ENCODE data around the gene PLCD3.

The PLCD3 gene

GRCh38 chr17:45132320-45132571 lies at the start of gene PLCD3:
Gene PLCD3, minus strand, starts transcription at chr17:45132515. Its CDS starts 105 bp downstream, at chr17:45132410.
- peaks cover 21% of the 10 kb centered on the region for H3K4me1 Mint-ChIP-seq (ENCODE audit: low read depth)
- peak within 1 kb of the TSS; percentile 86 for H3K4me3 Mint-ChIP-seq
- peak within 1 kb of the TSS; percentile 16 for H3K27ac Mint-ChIP-seq
- no peaks in the 10 kb centered on the region for H3K9me3 Mint-ChIP-seq (ENCODE audit: low read depth)
- H3K36me3 Mint-ChIP-seq: no peaks in the 10 kb centered on the region
- H3K27me3 Mint-ChIP-seq: no peaks in the 10 kb centered on the region

GRCh38 chr17:45177563-45177962 lies 45.2 kb upstream of the PLCD3 start:
- Mint-ChIP-seq H3K4me1 (ENCODE audit: low read depth) (peaks cover 5% of the 10 kb centered on the region), H3K4me3 (no peak overlapping the region), H3K36me3 (no peaks in the 10 kb centered on the region), H3K27me3 (no peaks in the 10 kb centered on the region), H3K9me3 (ENCODE audit: low read depth) (no peaks in the 10 kb centered on the region), H3K27ac (no peak overlapping the region)

- no peak overlapping the region for H3K4me3 Mint-ChIP-seq
- no peaks in the 10 kb centered on the region for H3K36me3 Mint-ChIP-seq
- H3K27ac Mint-ChIP-seq: no peak overlapping the region
- no peaks in the 10 kb centered on the region for H3K9me3 Mint-ChIP-seq (ENCODE audit: low read depth)
- no peaks in the 10 kb centered on the region for H3K27me3 Mint-ChIP-seq
- peaks cover 19% of the 10 kb centered on the region for H3K4me1 Mint-ChIP-seq (ENCODE audit: low read depth)
These were observed 43.4 kb upstream of the PLCD3 start for GRCh38 chr17:45175759-45176115.

- Mint-ChIP-seq H3K27ac (peak overlapping the region; percentile 88), H3K4me3 (peak overlapping the region; percentile 76), H3K36me3 (no peaks in the 10 kb centered on the region), H3K9me3 (ENCODE audit: low read depth) (no peaks in the 10 kb centered on the region), H3K27me3 (no peaks in the 10 kb centered on the region), H3K4me1 (ENCODE audit: low read depth) (peaks cover 21% of the 10 kb centered on the region)
These were observed 40.4 kb upstream of the PLCD3 start for GRCh38 chr17:45172541-45173286.

GRCh38 chr17:45172232-45172540 lies 39.9 kb upstream of the PLCD3 start:
- peaks cover 21% of the 10 kb centered on the region for H3K4me1 Mint-ChIP-seq (ENCODE audit: low read depth)
- no peaks in the 10 kb centered on the region for H3K27me3 Mint-ChIP-seq
- H3K36me3 Mint-ChIP-seq: no peaks in the 10 kb centered on the region
- no peaks in the 10 kb centered on the region for H3K9me3 Mint-ChIP-seq (ENCODE audit: low read depth)
- H3K4me3 Mint-ChIP-seq: peak overlapping the region; percentile 76
- peak overlapping the region; percentile 88 for H3K27ac Mint-ChIP-seq

GRCh38 chr17:45171338-45172231 lies 39.3 kb upstream of the PLCD3 start:
- Mint-ChIP-seq H3K27me3 (no peaks in the 10 kb centered on the region), H3K9me3 (ENCODE audit: low read depth) (no peaks in the 10 kb centered on the region), H3K4me3 (no peak overlapping the region), H3K4me1 (ENCODE audit: low read depth) (peaks cover 21% of the 10 kb centered on the region), H3K27ac (peak overlapping the region; percentile 61), H3K36me3 (no peaks in the 10 kb centered on the region)

- peaks cover 21% of the 10 kb centered on the region for H3K4me1 Mint-ChIP-seq (ENCODE audit: low read depth)
- no peak overlapping the region for H3K4me3 Mint-ChIP-seq
- H3K9me3 Mint-ChIP-seq (ENCODE audit: low read depth): no peaks in the 10 kb centered on the region
- H3K27ac Mint-ChIP-seq: peak overlapping the region; percentile 61
- no peaks in the 10 kb centered on the region for H3K27me3 Mint-ChIP-seq
- H3K36me3 Mint-ChIP-seq: no peaks in the 10 kb centered on the region
These were observed 38.6 kb upstream of the PLCD3 start for GRCh38 chr17:45170931-45171337.

GRCh38 chr17:45170280-45170930 lies 38.1 kb upstream of the PLCD3 start:
- no peaks in the 10 kb centered on the region for H3K9me3 Mint-ChIP-seq (ENCODE audit: low read depth)
- H3K4me3 Mint-ChIP-seq: no peak overlapping the region
- H3K27me3 Mint-ChIP-seq: no peaks in the 10 kb centered on the region
- H3K36me3 Mint-ChIP-seq: peaks cover under 1% of the 10 kb centered on the region
- peaks cover 22% of the 10 kb centered on the region for H3K4me1 Mint-ChIP-seq (ENCODE audit: low read depth)
- H3K27ac Mint-ChIP-seq: peak overlapping the region; percentile 61

GRCh38 chr17:45168991-45169752 lies 36.9 kb upstream of the PLCD3 start:
- no peak overlapping the region for H3K4me3 Mint-ChIP-seq
- H3K27me3 Mint-ChIP-seq: no peaks in the 10 kb centered on the region
- H3K27ac Mint-ChIP-seq: no peak overlapping the region
- H3K4me1 Mint-ChIP-seq (ENCODE audit: low read depth): peaks cover 25% of the 10 kb centered on the region
- H3K9me3 Mint-ChIP-seq (ENCODE audit: low read depth): no peaks in the 10 kb centered on the region
- peaks cover 4% of the 10 kb centered on the region for H3K36me3 Mint-ChIP-seq

- H3K36me3 Mint-ChIP-seq: peaks cover 4% of the 10 kb centered on the region
- peaks cover 14% of the 10 kb centered on the region for H3K4me1 Mint-ChIP-seq (ENCODE audit: low read depth)
- no peaks in the 10 kb centered on the region for H3K9me3 Mint-ChIP-seq (ENCODE audit: low read depth)
- no peaks in the 10 kb centered on the region for H3K27me3 Mint-ChIP-seq
- H3K4me3 Mint-ChIP-seq: no peak overlapping the region
- no peak overlapping the region for H3K27ac Mint-ChIP-seq
These were observed 32.5 kb upstream of the PLCD3 start for GRCh38 chr17:45164734-45165269.

- H3K27ac Mint-ChIP-seq: peak overlapping the region; percentile 96
- H3K4me3 Mint-ChIP-seq: peak overlapping the region; percentile 100
- peaks cover 37% of the 10 kb centered on the region for H3K4me1 Mint-ChIP-seq (ENCODE audit: low read depth)
- no peaks in the 10 kb centered on the region for H3K27me3 Mint-ChIP-seq
- no peaks in the 10 kb centered on the region for H3K9me3 Mint-ChIP-seq (ENCODE audit: low read depth)
- H3K36me3 Mint-ChIP-seq: peaks cover 8% of the 10 kb centered on the region
These were observed 29.8 kb upstream of the PLCD3 start for GRCh38 chr17:45162025-45162687.

GRCh38 chr17:45161288-45162024 lies 29.1 kb upstream of the PLCD3 start, which contains the start of gene HEXIM2:
Gene HEXIM2, plus strand, starts transcription at chr17:45161875. Its CDS starts 919 bp downstream, at chr17:45162794.
- no peaks in the 10 kb centered on the region for H3K9me3 Mint-ChIP-seq (ENCODE audit: low read depth)
- H3K4me3 Mint-ChIP-seq: peak within 1 kb of the TSS; percentile 100
- H3K4me1 Mint-ChIP-seq (ENCODE audit: low read depth): peaks cover 38% of the 10 kb centered on the region
- peaks cover 8% of the 10 kb centered on the region for H3K36me3 Mint-ChIP-seq
- no peaks in the 10 kb centered on the region for H3K27me3 Mint-ChIP-seq
- peak within 1 kb of the TSS; percentile 99 for H3K27ac Mint-ChIP-seq

- H3K36me3 Mint-ChIP-seq: peaks cover 11% of the 10 kb centered on the region
- H3K27me3 Mint-ChIP-seq: no peaks in the 10 kb centered on the region
- H3K9me3 Mint-ChIP-seq (ENCODE audit: low read depth): no peaks in the 10 kb centered on the region
- H3K4me1 Mint-ChIP-seq (ENCODE audit: low read depth): peaks cover 43% of the 10 kb centered on the region
- peak overlapping the region; percentile 100 for H3K4me3 Mint-ChIP-seq
- H3K27ac Mint-ChIP-seq: peak overlapping the region; percentile 99
These were observed 28.4 kb upstream of the PLCD3 start for GRCh38 chr17:45160447-45161287.
